ENCODE measurements around the gene WDR36. TPM values are rescaled to one million over a fixed set of nuclear protein-coding genes. Genes with fewer than 3 reads are reported as not detected.

WDR36 gene
- total RNA-seq, 1 donor from 2014 or later: 27.5 TPM

DNA sequence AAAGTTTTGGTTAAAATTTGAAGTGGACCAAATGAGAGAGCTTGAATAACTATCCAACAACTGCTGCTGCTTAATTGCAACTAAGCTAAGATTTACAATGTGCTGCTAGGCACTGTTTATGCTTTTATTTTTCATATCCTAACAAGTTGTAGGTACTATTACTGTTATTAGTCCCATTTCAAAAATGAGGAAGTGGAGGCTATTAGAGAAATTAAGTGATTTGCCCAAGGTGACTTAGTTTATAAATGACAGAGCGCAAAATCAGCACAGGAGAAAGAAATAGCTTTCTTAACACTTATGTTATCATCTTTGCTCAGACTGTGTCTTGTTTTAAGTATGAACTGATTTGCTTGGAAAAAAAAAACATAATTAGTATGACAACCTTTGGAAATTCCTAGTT is 23.1 kb downstream of the WDR36 start:
- intact Hi-C loops (cut with DNase I): no loop called here
- Histone ChIP-seq H3K4me3 (no peak overlapping the region), H3K27me3 (no peaks in the 10 kb centered on the region), H3K27ac (no peak overlapping the region), H3K4me1 (no peaks in the 10 kb centered on the region), H3K9me3 (no peaks in the 10 kb centered on the region), H3K36me3 (peaks cover 0 to 75% of the 10 kb centered on the region in 2 donors)
- DNase-seq (ENCODE audit: extremely low spot score in 2 of 2): no peak
- TF ChIP-seq, protein P1, sequence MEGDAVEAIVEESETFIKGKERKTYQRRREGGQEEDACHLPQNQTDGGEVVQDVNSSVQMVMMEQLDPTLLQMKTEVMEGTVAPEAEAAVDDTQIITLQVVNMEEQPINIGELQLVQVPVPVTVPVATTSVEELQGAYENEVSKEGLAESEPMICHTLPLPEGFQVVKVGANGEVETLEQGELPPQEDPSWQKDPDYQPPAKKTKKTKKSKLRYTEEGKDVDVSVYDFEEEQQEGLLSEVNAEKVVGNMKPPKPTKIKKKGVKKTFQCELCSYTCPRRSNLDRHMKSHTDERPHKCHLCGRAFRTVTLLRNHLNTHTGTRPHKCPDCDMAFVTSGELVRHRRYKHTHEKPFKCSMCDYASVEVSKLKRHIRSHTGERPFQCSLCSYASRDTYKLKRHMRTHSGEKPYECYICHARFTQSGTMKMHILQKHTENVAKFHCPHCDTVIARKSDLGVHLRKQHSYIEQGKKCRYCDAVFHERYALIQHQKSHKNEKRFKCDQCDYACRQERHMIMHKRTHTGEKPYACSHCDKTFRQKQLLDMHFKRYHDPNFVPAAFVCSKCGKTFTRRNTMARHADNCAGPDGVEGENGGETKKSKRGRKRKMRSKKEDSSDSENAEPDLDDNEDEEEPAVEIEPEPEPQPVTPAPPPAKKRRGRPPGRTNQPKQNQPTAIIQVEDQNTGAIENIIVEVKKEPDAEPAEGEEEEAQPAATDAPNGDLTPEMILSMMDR (IDR thresholded peaks at IDR 0.05): no peak
- TF ChIP-seq POLR2AphosphoS5 (IDR thresholded peaks at IDR 0.05; ENCODE audit: insufficient read depth in 1 of 2, low read depth in 1 of 2) (no peak), POLR2A (IDR thresholded peaks at IDR 0.05) (no peak)

DNA sequence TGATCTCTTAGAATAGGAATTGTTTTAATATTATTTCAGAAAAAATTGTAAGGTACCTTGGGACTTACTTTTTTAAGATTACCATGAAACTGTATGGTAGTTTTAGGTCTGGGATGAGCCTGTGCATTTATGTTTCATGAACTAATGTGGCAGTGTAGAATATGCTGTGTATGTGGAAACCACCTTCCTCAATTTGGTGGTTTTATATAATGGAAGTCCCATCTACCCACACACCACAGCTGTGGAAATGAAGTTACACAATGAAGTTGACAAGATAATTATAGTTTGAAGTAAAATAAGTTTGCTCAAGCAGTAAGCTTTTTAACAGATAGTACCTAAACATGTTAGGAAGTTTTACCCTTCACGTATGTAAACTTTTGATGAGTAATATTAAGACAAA is 24.4 kb downstream of the WDR36 start:
- H3K9me3 ChIP-seq: no peaks in the 10 kb centered on the region
- H3K27ac ChIP-seq: no peak overlapping the region
- no peaks in the 10 kb centered on the region for H3K4me1 ChIP-seq
- peaks cover 0 to 74% of the 10 kb centered on the region in 2 donors for H3K36me3 ChIP-seq
- TF ChIP-seq POLR2AphosphoS5 (IDR thresholded peaks at IDR 0.05; ENCODE audit: insufficient read depth in 1 of 2, low read depth in 1 of 2): no peak
- TF ChIP-seq, protein P1 (IDR thresholded peaks at IDR 0.05): no peak
- no peak for TF ChIP-seq POLR2A (IDR thresholded peaks at IDR 0.05)
- DNase-seq (ENCODE audit: extremely low spot score in 2 of 2): no peak
- intact Hi-C loops (cut with DNase I): no loop called here
- H3K4me3 ChIP-seq: no peak overlapping the region
- H3K27me3 ChIP-seq: no peaks in the 10 kb centered on the region

DNA sequence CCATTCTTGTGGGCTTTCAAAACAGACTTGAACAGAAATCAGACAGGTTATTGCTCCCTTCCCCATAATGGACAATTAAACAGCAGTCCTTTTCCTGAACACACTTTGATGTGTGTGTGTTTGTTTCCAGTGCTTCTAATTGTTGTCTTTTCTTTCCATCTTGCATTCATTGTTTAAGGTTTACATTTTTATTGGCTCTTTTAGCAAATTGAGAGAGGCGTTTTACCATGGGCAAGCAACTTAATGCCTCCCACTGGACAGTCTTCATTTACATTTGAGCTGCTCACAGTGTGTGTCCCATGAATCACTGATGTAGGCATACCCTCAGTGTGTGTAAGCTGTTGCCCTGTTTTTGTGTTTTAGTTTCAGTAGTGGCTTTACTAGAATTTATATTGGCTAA is 25.0 kb downstream of the WDR36 start:
- Histone ChIP-seq H3K4me3 (no peak overlapping the region), H3K36me3 (peaks cover 0 to 74% of the 10 kb centered on the region in 2 donors), H3K9me3 (no peaks in the 10 kb centered on the region), H3K4me1 (no peaks in the 10 kb centered on the region), H3K27ac (no peak overlapping the region), H3K27me3 (no peaks in the 10 kb centered on the region)
- DNase-seq (ENCODE audit: extremely low spot score in 2 of 2): no peak
- TF ChIP-seq POLR2AphosphoS5 (IDR thresholded peaks at IDR 0.05; ENCODE audit: insufficient read depth in 1 of 2, low read depth in 1 of 2) (no peak), POLR2A (IDR thresholded peaks at IDR 0.05) (no peak)
- TF ChIP-seq, protein P1 (IDR thresholded peaks at IDR 0.05): no peak
- intact Hi-C loops (cut with DNase I): no loop called here

DNA sequence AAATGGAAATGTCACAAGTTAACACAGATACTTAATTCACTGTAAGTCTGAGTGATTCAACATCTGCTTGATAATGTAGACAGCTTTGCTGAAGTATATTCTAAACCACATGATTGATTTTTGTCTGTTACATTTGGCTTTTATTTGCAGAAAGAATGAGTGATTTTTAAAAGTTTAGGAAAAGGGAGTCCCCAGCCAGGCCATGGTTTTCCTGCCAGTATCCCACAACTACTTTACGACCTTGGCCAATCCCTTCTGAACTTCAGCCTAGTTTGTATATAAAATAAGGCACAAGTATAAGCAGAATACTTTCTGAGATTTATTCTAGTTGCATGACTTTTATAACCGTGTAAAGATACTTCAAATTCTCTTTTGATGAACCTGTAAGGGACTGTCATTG is 27.1 kb downstream of the WDR36 start:
- Histone ChIP-seq H3K9me3 (no peaks in the 10 kb centered on the region), H3K27me3 (no peaks in the 10 kb centered on the region), H3K36me3 (peaks cover 0 to 75% of the 10 kb centered on the region in 2 donors), H3K4me3 (no peak overlapping the region), H3K4me1 (no peaks in the 10 kb centered on the region), H3K27ac (no peak overlapping the region)
- DNase-seq (ENCODE audit: extremely low spot score in 2 of 2): no peak
- TF ChIP-seq, protein P1 (IDR thresholded peaks at IDR 0.05): no peak
- TF ChIP-seq POLR2AphosphoS5 (IDR thresholded peaks at IDR 0.05; ENCODE audit: insufficient read depth in 1 of 2, low read depth in 1 of 2) (no peak), POLR2A (IDR thresholded peaks at IDR 0.05) (no peak)
- intact Hi-C loops (cut with DNase I): no loop called here

DNA sequence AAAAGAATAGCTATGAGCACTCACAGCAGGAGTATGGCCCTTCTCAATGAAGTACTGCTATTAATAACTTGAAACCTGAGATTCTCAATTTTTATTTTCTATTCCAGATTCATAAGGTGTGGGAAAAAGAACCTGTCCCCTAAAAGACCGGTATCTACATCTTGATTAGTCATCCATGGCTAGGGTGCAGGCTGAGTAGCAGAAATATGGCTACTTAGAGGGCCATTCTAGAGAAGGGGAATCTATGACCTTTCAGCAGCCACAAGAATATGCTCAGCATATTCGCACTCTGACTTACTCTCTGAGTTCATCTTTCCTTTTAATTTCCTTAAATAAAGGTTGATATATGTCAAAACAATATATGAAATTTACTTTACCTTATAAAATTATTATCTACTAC is 27.7 kb downstream of the WDR36 start:
- Histone ChIP-seq H3K36me3 (peaks cover 0 to 74% of the 10 kb centered on the region in 2 donors), H3K27me3 (no peaks in the 10 kb centered on the region), H3K9me3 (no peaks in the 10 kb centered on the region), H3K4me1 (no peaks in the 10 kb centered on the region), H3K27ac (no peak overlapping the region), H3K4me3 (no peak overlapping the region)
- DNase-seq (ENCODE audit: extremely low spot score in 2 of 2): no peak
- TF ChIP-seq, protein P1 (IDR thresholded peaks at IDR 0.05): no peak
- no peak for TF ChIP-seq POLR2AphosphoS5 (IDR thresholded peaks at IDR 0.05; ENCODE audit: insufficient read depth in 1 of 2, low read depth in 1 of 2)
- no peak for TF ChIP-seq POLR2A (IDR thresholded peaks at IDR 0.05)
- intact Hi-C loops (cut with DNase I): no loop called here

All from vagina (tissue), 2 donors.